GM12878 (cell line): Measurements from ENCODE around the gene FOXP4. TPM values are rescaled to one million over a fixed set of nuclear protein-coding genes. Genes with fewer than 3 reads are reported as not detected.

Experiments used
- ASH2L ChIP-seq: fragments of 300-600, 200-600 bp; sonication (generic); IDR thresholded peaks from 2 replicates; pipeline ENCODE4 v1.6.1; 2017; ENCODE audit warnings: low read depth, mild to moderate bottlenecking, borderline replicate concordance
- CBX3 ChIP-seq: fragments of 200-600 bp; sonication (generic); IDR thresholded peaks from 2 replicates; pipeline ENCODE4 v1.6.1; 2016; ENCODE audit warnings: low read depth, borderline replicate concordance
- CEBPB ChIP-seq, 2 experiments: fragments of 150-350 bp in 1 of 2; IDR thresholded peaks; 2 replicates each; pipeline ENCODE4 v1.6.1; 2012 to 2014; ENCODE audit warnings: low read depth in 2 of 2, low read length in 2 of 2, borderline replicate concordance in 1 of 2, inconsistent platforms in 1 of 2
- EED ChIP-seq: sonication (generic); IDR thresholded peaks from 2 replicates; pipeline ENCODE4 v1.6.1; 2016; ENCODE audit warnings: antibody characterized with exemption, low read depth
- GABPA ChIP-seq: IDR thresholded peaks from 2 replicates; pipeline ENCODE4 v1.6.1; 2014; ENCODE audit warnings: antibody characterized with exemption, low read depth, mild to moderate bottlenecking, inconsistent platforms
- HDAC2 ChIP-seq: fragments of 200-600 bp; sonication (generic); IDR thresholded peaks from 2 replicates; pipeline ENCODE4 v1.6.1; 2017
- MXI1 ChIP-seq: fragments of 150-350 bp; IDR thresholded peaks from 2 replicates; pipeline ENCODE4 v1.6.1; 2011; ENCODE audit warnings: low read depth, mild to moderate bottlenecking, inconsistent platforms, low read length, improper control_type of control experiment
- NBN ChIP-seq: fragments of 450-650 bp; IDR thresholded peaks from 2 replicates; pipeline ENCODE4 v1.6.1; 2016
- SREBF2 ChIP-seq: IDR thresholded peaks from 2 replicates; pipeline ENCODE4 v1.6.1; 2012; ENCODE audit warnings: mild to moderate bottlenecking, low read length
- STAT3 ChIP-seq: IDR thresholded peaks from 2 replicates; pipeline ENCODE4 v1.6.1; 2011; ENCODE audit warnings: low read depth, low read length, improper control_type of control experiment
- YBX1 ChIP-seq: fragments of 450-650 bp; IDR thresholded peaks from 2 replicates; pipeline ENCODE4 v1.6.1; 2016; ENCODE audit warnings: antibody characterized with exemption
- polyA plus RNA-seq, 11 experiments: library from polyadenylated mRNA; depleted of rRNA in 4 of 11; unstranded in 6 of 11; stranded (reverse) in 5 of 11; fragments of >200 nt; fragmentation: Nextera tagmentation in 4 of 11; fragmentation: Illumina TruSeq in 1 of 11; extraction: Ambion mirVana in 4 of 11; extraction: Trizol in 1 of 11; gene quantifications; 1 replicate in 1 of 11; 2 replicates in 10 of 11; pipeline versions ENCODE4 v1.2.1 to v1.2.3, GENCODE V29; 2011 to 2016; ENCODE audit warnings: inconsistent platforms in 2 of 11, missing spikeins in 2 of 11, low read depth in 1 of 11
- total RNA-seq, 4 experiments: library from RNA; depleted of rRNA in 3 of 4; stranded (reverse); fragments of >200 nt in 3 of 4; fragmentation: Illumina TruSeq in 1 of 4; extraction: Trizol in 1 of 4; gene quantifications; 2 replicates each; pipeline versions ENCODE4 v1.2.1 to v1.2.3, GENCODE V29; 2013 to 2021
- TF ChIP-seq, protein P1 (sequence below): fragments of 450-650 bp; IDR thresholded peaks from 2 replicates; pipeline ENCODE4 v1.6.1; 2017; ENCODE audit warnings: low read depth, mild to moderate bottlenecking, moderate library complexity
- TF ChIP-seq, protein P2 (sequence below): IDR thresholded peaks from 2 replicates; pipeline ENCODE4 v1.6.1; 2011; ENCODE audit warnings: mild to moderate bottlenecking, low read depth, low read length, moderate library complexity; ENCODE audit not compliant: insufficient replicate concordance
- TF ChIP-seq, protein P3 (sequence below), 3 experiments: IDR thresholded peaks in 2 of 3; conservative IDR thresholded peaks in 1 of 3; 2 replicates each; pipeline ENCODE4 v1.5.1; 2011; ENCODE audit warnings: low read depth in 3 of 3, low read length in 3 of 3, mild to moderate bottlenecking in 3 of 3, control low read depth in 2 of 3, moderate library complexity in 2 of 3, inconsistent platforms in 1 of 3, mixed read lengths in 1 of 3; ENCODE audit not compliant: control insufficient read depth in 2 of 3, insufficient read depth in 1 of 3; ENCODE audit errors: extremely low read depth in 1 of 3
- TF ChIP-seq, protein P4 (sequence below): fragments of 450-650 bp; conservative IDR thresholded peaks from 2 replicates; pipeline ENCODE4 v1.6.1; 2017; ENCODE audit warnings: mild to moderate bottlenecking, moderate library complexity

FOXP4 gene
- total and polyA plus RNA-seq, 10 of the 15 experiments (the other 5 are each of a cell fraction or from before 2014, with no cell fraction given), result 0.31 to 46.1 (median 2.3) TPM

DNA sequence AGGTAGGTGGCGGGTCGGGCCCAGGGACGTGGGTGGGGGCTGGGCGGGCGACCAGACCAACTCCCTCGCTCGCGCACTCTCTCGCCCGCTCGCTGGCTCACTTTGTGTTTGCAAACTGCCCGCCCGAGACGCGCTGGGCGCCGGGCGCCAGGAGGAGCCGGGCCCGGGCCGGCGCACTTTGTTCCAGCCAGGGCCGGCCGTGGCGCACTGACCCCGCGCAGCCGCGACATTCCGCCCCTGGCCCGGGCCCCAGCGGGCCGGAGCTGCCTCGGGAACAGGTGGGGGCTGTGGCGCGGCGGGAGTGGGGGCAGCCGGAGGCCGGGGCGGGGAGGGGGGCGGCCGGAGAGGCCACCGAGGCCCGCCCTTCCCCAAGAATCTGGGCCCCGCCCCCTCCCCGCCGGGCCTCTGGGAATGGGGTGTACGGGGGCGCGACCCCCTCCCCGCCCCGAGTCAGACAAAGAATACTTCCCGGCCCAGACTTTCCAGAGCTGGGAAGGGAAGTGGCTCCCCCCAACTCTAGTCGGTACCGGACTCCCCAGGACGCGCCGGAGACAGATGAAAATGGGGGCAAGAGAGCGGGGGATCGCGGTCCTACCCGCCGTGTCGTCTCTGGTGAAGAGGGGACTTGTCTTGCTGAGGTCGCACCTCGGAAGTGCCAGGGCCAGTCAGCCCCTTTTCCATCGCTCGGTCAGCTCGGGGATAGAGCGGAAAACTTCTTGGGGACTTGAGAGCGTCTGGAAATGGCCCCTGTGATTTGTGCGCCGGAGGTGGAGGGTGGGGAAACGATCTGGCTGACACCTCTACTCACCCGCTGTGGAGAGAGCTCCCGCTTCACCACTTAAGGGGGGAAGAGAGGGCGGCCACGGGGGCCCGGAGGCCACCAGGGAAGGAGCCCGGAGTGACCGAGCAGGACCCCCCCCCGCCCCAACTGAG lies 951 bp downstream of the FOXP4 start (continued):
- TF ChIP-seq SREBF2 (no peak), ASH2L (no peak), STAT3 (no peak), CBX3 (no peak), GABPA (no peak), HDAC2 (no peak), EED (0 out of 2 replicates have a peak, but pooled peaks have one; percentile 11), CEBPB (IDR thresholded peaks at IDR 0.05; ENCODE audit: borderline replicate concordance in 1 of 2, low read depth in 2 of 2, low read length in 2 of 2) (no peak), NBN (no peak), MXI1 (0 out of 2 replicates have a peak, but pooled peaks have one; percentile 4), YBX1 (no peak)
- TF ChIP-seq, protein P1, sequence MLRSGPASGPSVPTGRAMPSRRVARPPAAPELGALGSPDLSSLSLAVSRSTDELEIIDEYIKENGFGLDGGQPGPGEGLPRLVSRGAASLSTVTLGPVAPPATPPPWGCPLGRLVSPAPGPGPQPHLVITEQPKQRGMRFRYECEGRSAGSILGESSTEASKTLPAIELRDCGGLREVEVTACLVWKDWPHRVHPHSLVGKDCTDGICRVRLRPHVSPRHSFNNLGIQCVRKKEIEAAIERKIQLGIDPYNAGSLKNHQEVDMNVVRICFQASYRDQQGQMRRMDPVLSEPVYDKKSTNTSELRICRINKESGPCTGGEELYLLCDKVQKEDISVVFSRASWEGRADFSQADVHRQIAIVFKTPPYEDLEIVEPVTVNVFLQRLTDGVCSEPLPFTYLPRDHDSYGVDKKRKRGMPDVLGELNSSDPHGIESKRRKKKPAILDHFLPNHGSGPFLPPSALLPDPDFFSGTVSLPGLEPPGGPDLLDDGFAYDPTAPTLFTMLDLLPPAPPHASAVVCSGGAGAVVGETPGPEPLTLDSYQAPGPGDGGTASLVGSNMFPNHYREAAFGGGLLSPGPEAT, result no peak
- TF ChIP-seq, protein P2, sequence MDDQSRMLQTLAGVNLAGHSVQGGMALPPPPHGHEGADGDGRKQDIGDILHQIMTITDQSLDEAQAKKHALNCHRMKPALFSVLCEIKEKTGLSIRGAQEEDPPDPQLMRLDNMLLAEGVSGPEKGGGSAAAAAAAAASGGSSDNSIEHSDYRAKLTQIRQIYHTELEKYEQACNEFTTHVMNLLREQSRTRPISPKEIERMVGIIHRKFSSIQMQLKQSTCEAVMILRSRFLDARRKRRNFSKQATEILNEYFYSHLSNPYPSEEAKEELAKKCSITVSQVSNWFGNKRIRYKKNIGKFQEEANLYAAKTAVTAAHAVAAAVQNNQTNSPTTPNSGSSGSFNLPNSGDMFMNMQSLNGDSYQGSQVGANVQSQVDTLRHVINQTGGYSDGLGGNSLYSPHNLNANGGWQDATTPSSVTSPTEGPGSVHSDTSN, result no peak
- TF ChIP-seq, protein P3, sequence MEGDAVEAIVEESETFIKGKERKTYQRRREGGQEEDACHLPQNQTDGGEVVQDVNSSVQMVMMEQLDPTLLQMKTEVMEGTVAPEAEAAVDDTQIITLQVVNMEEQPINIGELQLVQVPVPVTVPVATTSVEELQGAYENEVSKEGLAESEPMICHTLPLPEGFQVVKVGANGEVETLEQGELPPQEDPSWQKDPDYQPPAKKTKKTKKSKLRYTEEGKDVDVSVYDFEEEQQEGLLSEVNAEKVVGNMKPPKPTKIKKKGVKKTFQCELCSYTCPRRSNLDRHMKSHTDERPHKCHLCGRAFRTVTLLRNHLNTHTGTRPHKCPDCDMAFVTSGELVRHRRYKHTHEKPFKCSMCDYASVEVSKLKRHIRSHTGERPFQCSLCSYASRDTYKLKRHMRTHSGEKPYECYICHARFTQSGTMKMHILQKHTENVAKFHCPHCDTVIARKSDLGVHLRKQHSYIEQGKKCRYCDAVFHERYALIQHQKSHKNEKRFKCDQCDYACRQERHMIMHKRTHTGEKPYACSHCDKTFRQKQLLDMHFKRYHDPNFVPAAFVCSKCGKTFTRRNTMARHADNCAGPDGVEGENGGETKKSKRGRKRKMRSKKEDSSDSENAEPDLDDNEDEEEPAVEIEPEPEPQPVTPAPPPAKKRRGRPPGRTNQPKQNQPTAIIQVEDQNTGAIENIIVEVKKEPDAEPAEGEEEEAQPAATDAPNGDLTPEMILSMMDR (IDR thresholded peaks at IDR 0.05 in 2 of 3, conservative IDR thresholded peaks at IDR 0.05 in 1 of 3; ENCODE audit: control insufficient read depth in 2 of 3, extremely low read depth in 1 of 3, insufficient read depth in 1 of 3, low read depth in 3 of 3, low read length in 3 of 3), result no peak
- TF ChIP-seq, protein P4, sequence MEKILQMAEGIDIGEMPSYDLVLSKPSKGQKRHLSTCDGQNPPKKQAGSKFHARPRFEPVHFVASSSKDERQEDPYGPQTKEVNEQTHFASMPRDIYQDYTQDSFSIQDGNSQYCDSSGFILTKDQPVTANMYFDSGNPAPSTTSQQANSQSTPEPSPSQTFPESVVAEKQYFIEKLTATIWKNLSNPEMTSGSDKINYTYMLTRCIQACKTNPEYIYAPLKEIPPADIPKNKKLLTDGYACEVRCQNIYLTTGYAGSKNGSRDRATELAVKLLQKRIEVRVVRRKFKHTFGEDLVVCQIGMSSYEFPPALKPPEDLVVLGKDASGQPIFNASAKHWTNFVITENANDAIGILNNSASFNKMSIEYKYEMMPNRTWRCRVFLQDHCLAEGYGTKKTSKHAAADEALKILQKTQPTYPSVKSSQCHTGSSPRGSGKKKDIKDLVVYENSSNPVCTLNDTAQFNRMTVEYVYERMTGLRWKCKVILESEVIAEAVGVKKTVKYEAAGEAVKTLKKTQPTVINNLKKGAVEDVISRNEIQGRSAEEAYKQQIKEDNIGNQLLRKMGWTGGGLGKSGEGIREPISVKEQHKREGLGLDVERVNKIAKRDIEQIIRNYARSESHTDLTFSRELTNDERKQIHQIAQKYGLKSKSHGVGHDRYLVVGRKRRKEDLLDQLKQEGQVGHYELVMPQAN, result peak; percentile 33
